ENCODE data around the gene COPS4.

DNA sequence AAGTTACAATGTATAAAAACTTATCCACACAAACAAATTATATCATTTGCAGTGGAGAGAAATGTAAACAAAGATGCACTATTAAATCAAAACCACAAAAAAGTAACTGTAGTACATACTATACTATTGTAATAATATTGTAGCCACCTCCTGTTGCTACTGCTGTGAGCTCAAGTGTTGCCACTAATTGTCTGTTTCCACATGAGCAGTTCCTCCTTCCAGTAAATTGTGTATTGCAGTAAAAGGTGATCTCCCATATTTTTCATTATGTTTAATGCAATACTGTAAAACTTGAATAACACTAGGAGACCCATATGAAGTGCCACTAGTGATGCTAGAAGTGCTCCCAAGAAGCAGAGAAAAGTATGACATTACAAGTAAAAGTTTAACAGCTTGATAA lies 36.1 kb upstream of the COPS4 start:
- TF ChIP-seq CTCF (IDR thresholded peaks at IDR 0.05; ENCODE audit: control extremely low read depth in 1 of 3, insufficient read depth in 1 of 3, low read depth in 1 of 3, low read length in 3 of 3): no peak
- TF ChIP-seq RFX5 (IDR thresholded peaks at IDR 0.05; ENCODE audit: borderline replicate concordance, low read depth, low read length): no peak
- no peak for TF ChIP-seq SRF (IDR thresholded peaks at IDR 0.05; ENCODE audit: low read depth, low read length)
